Measurements from ENCODE around the gene DACT3.

DNA sequence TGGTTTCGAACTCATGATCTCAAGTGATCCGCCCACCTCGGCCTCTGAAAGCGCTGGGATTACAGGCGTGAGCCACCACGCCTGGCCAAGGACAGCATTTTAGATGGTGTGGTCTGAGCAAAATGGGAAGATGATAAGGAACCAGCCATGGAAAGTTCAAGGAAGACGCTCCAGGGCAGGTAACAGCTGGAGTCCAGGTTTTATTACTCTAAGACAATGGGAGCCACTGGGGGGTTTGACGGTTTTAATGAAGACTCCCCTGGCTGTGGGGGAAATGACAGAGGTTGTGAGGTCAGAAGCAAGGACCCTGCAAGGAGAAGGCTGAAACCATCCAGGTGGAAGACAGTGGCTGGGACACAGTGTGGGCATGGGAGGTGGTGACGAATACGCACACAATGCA is 35.1 kb upstream of the DACT3 start:
- TF ChIP-seq, protein P1, sequence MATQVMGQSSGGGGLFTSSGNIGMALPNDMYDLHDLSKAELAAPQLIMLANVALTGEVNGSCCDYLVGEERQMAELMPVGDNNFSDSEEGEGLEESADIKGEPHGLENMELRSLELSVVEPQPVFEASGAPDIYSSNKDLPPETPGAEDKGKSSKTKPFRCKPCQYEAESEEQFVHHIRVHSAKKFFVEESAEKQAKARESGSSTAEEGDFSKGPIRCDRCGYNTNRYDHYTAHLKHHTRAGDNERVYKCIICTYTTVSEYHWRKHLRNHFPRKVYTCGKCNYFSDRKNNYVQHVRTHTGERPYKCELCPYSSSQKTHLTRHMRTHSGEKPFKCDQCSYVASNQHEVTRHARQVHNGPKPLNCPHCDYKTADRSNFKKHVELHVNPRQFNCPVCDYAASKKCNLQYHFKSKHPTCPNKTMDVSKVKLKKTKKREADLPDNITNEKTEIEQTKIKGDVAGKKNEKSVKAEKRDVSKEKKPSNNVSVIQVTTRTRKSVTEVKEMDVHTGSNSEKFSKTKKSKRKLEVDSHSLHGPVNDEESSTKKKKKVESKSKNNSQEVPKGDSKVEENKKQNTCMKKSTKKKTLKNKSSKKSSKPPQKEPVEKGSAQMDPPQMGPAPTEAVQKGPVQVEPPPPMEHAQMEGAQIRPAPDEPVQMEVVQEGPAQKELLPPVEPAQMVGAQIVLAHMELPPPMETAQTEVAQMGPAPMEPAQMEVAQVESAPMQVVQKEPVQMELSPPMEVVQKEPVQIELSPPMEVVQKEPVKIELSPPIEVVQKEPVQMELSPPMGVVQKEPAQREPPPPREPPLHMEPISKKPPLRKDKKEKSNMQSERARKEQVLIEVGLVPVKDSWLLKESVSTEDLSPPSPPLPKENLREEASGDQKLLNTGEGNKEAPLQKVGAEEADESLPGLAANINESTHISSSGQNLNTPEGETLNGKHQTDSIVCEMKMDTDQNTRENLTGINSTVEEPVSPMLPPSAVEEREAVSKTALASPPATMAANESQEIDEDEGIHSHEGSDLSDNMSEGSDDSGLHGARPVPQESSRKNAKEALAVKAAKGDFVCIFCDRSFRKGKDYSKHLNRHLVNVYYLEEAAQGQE (IDR thresholded peaks at IDR 0.05), result no peak
- TF ChIP-seq, protein P2, sequence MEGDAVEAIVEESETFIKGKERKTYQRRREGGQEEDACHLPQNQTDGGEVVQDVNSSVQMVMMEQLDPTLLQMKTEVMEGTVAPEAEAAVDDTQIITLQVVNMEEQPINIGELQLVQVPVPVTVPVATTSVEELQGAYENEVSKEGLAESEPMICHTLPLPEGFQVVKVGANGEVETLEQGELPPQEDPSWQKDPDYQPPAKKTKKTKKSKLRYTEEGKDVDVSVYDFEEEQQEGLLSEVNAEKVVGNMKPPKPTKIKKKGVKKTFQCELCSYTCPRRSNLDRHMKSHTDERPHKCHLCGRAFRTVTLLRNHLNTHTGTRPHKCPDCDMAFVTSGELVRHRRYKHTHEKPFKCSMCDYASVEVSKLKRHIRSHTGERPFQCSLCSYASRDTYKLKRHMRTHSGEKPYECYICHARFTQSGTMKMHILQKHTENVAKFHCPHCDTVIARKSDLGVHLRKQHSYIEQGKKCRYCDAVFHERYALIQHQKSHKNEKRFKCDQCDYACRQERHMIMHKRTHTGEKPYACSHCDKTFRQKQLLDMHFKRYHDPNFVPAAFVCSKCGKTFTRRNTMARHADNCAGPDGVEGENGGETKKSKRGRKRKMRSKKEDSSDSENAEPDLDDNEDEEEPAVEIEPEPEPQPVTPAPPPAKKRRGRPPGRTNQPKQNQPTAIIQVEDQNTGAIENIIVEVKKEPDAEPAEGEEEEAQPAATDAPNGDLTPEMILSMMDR (IDR thresholded peaks at IDR 0.05; ENCODE audit: low read depth, low read length, missing input control), result no peak
- TF ChIP-seq TAF1 (conservative IDR thresholded peaks at IDR 0.05) (no peak), YY1 (IDR thresholded peaks at IDR 0.05) (no peak), GABPA (IDR thresholded peaks at IDR 0.05 in 1 of 2, conservative IDR thresholded peaks at IDR 0.05 in 1 of 2) (no peak), RAD21 (IDR thresholded peaks at IDR 0.05) (no peak), RXRA (IDR thresholded peaks at IDR 0.05) (no peak), JUND (IDR thresholded peaks at IDR 0.05) (no peak), FOXA1 (IDR thresholded peaks at IDR 0.05) (no peak), EGR1 (IDR thresholded peaks at IDR 0.05; ENCODE audit: low read depth in 2 of 2) (no peak), NR2F2 (IDR thresholded peaks at IDR 0.05) (no peak)
- TF ChIP-seq, protein P3, sequence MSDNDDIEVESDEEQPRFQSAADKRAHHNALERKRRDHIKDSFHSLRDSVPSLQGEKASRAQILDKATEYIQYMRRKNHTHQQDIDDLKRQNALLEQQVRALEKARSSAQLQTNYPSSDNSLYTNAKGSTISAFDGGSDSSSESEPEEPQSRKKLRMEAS (IDR thresholded peaks at IDR 0.05), result no peak
- TF ChIP-seq, protein P4, sequence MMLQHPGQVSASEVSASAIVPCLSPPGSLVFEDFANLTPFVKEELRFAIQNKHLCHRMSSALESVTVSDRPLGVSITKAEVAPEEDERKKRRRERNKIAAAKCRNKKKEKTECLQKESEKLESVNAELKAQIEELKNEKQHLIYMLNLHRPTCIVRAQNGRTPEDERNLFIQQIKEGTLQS (IDR thresholded peaks at IDR 0.05), result no peak
- TF ChIP-seq, protein P5, sequence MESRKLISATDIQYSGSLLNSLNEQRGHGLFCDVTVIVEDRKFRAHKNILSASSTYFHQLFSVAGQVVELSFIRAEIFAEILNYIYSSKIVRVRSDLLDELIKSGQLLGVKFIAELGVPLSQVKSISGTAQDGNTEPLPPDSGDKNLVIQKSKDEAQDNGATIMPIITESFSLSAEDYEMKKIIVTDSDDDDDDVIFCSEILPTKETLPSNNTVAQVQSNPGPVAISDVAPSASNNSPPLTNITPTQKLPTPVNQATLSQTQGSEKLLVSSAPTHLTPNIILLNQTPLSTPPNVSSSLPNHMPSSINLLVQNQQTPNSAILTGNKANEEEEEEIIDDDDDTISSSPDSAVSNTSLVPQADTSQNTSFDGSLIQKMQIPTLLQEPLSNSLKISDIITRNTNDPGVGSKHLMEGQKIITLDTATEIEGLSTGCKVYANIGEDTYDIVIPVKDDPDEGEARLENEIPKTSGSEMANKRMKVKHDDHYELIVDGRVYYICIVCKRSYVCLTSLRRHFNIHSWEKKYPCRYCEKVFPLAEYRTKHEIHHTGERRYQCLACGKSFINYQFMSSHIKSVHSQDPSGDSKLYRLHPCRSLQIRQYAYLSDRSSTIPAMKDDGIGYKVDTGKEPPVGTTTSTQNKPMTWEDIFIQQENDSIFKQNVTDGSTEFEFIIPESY (IDR thresholded peaks at IDR 0.05), result no peak
